ENCODE data around the gene HOXC12.

- TF ChIP-seq POLR2A (IDR thresholded peaks at IDR 0.05; ENCODE audit: low read length) (no peak), GATA1 (IDR thresholded peaks at IDR 0.05; ENCODE audit: low read depth, low read length) (no peak)
Observed at GRCh38 chr12:54004063-54004840, 49.5 kb downstream of the HOXC12 start.
